HG02763 (cell line): ENCODE data around the gene RABGAP1L.

Experiments
- ATAC-seq: cut with Tn5 transposase; IDR thresholded peaks from one replicate; pipeline ENCODE4 v1.9.1; 2021; ENCODE audit warnings: mild to moderate bottlenecking, moderate library complexity; ENCODE audit not compliant: unreplicated experiment

RABGAP1L gene

GRCh38 chr1:174946031-174946430, 786.7 kb downstream of the RABGAP1L start:
- ATAC-seq, result no peak

GRCh38 chr1:174949061-174949460, 789.7 kb downstream of the RABGAP1L start:
- no peak for ATAC-seq

GRCh38 chr1:174949645-174950044, 790.3 kb downstream of the RABGAP1L start:
- no peak for ATAC-seq

GRCh38 chr1:174953285-174954072, 794.2 kb downstream of the RABGAP1L start:
- ATAC-seq, result no peak

- no peak for ATAC-seq
Measured at GRCh38 chr1:174954073-174954460, 794.7 kb downstream of the RABGAP1L start.

- no peak for ATAC-seq
Measured at GRCh38 chr1:174954671-174955669, 795.6 kb downstream of the RABGAP1L start.

- ATAC-seq, result no peak
Measured at GRCh38 chr1:174956086-174956485, 796.8 kb downstream of the RABGAP1L start.

- no peak for ATAC-seq
Measured at GRCh38 chr1:174956976-174957375, 797.7 kb downstream of the RABGAP1L start.

GRCh38 chr1:174957829-174958228, 798.5 kb downstream of the RABGAP1L start:
- no peak for ATAC-seq

- no peak for ATAC-seq
Measured at GRCh38 chr1:174958396-174958795, 799.1 kb downstream of the RABGAP1L start.

- ATAC-seq, result no peak
Measured at GRCh38 chr1:174960362-174960761, 801.0 kb downstream of the RABGAP1L start.

- ATAC-seq, result no peak
Measured at GRCh38 chr1:174963529-174964125, 804.3 kb downstream of the RABGAP1L start.

- no peak for ATAC-seq
Measured at GRCh38 chr1:174964261-174964971, 805.1 kb downstream of the RABGAP1L start.

GRCh38 chr1:174964972-174965361, 805.6 kb downstream of the RABGAP1L start:
- no peak for ATAC-seq

- no peak for ATAC-seq
Measured at GRCh38 chr1:174965362-174966007, 806.2 kb downstream of the RABGAP1L start.

GRCh38 chr1:174966008-174966572, 806.8 kb downstream of the RABGAP1L start:
- ATAC-seq, result no peak

GRCh38 chr1:174967845-174968705, 808.8 kb downstream of the RABGAP1L start:
- ATAC-seq, result no peak

GRCh38 chr1:174968750-174969244, 809.5 kb downstream of the RABGAP1L start:
- ATAC-seq, result peak; percentile 73

- ATAC-seq, result peak; percentile 36
Measured at GRCh38 chr1:174969977-174970376, 810.7 kb downstream of the RABGAP1L start.
